Suprapubic skin (tissue), 4 donors: ENCODE data around the gene TMCC1.

Source experiments
- CTCF ChIP-seq, 2 donors: fragments of 200-600 bp in 1 of 2; fragments of 450-650 bp in 1 of 2; sonication (generic) in 1 of 2; IDR thresholded peaks; one replicate each; pipeline ENCODE4 v1.5.1; 2016 to 2019; ENCODE audit warnings: antibody characterized with exemption in 2 of 2, mild to moderate bottlenecking in 1 of 2, moderate library complexity in 1 of 2
- EP300 ChIP-seq: sonication (generic); formaldehyde crosslinking; IDR thresholded peaks from one replicate; pipeline ENCODE4 v1.6.1; 2017; ENCODE audit warnings: antibody characterized with exemption
- POLR2AphosphoS5 ChIP-seq, 3 donors: sonication (generic); formaldehyde crosslinking; IDR thresholded peaks; one replicate each; pipeline ENCODE4 v1.6.1; 2017; ENCODE audit warnings: antibody characterized with exemption in 3 of 3

GRCh38 chr3:129908417-129908816, 14.9 kb upstream of the TMCC1 start:
- no peak for TF ChIP-seq POLR2AphosphoS5 (IDR thresholded peaks at IDR 0.05)
- TF ChIP-seq CTCF (IDR thresholded peaks at IDR 0.05): no peak
- no peak for TF ChIP-seq EP300
